ENCODE measurements around the gene CYB5R4. TPM values are rescaled to one million over a fixed set of nuclear protein-coding genes. Genes with fewer than 3 reads are reported as not detected.

Gene CYB5R4
- total RNA-seq, 2 experiments from 2014 or later, result 21.9 to 28.2 TPM

DNA sequence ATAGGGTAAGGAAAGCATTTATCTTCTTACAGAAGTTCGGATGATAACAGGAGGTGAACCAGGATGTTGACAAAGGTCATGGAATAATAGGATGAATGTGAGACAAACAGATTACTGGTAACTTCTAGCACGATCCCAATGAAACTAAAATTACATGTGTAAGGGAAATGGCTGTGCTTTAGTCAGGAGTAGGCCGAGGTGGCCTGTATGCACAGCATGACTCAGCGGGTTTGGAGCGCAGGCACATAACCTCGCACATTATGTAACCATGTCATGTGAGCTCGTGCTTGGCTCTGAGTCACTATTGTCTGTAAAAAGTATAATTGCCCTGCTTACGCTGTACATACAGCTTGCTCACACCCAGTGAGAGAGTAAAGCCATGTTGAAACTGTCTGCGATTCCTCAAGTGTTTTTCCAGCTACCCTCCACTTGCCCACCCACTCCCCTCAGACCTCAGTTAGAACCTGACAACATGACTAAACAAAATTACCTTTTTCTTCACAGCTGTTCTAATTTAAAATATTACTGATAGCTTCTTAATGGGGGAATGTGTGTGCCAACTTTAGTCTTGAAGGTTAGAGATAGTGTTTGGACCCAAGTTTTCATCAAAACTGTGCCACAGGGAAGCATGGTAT is 8.2 kb downstream of the CYB5R4 start:
- ChIA-PET CTCF (interaction anchor here (0.8 kb wide), 1 partner anchor 8 kb away, joined by 3 read pairs; the partner anchor contains the start of gene CYB5R4), POLR2A (no interaction called here)
- intact Hi-C loops (cut with DNase I, micrococcal nuclease), result no loop called here
- Mint-ChIP-seq H3K27ac (no peak overlapping the region), H3K4me3 (no peak overlapping the region), H3K36me3 (ENCODE audit: low read depth) (peaks cover 53% of the 10 kb centered on the region), H3K27me3 (no peaks in the 10 kb centered on the region), H3K4me1 (peaks cover 9% of the 10 kb centered on the region), H3K9me3 (ENCODE audit: low read depth) (peaks cover 6% of the 10 kb centered on the region)
- ATAC-seq (no peak), DNase-seq (peak; percentile 55)

DNA sequence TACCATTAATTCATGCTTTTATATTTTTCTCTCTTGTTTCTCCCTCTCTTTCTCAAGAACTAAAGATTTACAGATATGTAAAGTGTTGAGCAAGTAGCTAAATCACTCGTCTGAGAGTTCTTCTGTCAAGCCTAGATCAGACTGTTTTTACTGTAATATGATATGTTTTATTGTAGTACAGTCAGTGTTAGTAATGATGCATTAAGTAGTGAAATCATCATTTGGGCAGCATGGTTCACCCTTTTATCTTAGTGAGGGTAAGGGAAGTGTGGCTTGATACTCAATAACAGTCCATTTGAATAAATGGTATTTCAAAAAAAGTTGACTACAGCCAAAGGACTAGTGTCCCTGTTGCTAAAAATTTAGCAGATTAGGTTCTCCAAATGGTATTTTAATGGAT is 9.2 kb downstream of the CYB5R4 start:
- ChIA-PET CTCF (no interaction called here), POLR2A (no interaction called here)
- Mint-ChIP-seq H3K27ac (no peak overlapping the region), H3K36me3 (ENCODE audit: low read depth) (peaks cover 55% of the 10 kb centered on the region), H3K4me1 (peaks cover 14% of the 10 kb centered on the region), H3K9me3 (ENCODE audit: low read depth) (peaks cover 6% of the 10 kb centered on the region), H3K27me3 (no peaks in the 10 kb centered on the region), H3K4me3 (no peak overlapping the region)
- ATAC-seq, result no peak
- intact Hi-C loops (cut with DNase I, micrococcal nuclease), result no loop called here
- no peak for DNase-seq

DNA sequence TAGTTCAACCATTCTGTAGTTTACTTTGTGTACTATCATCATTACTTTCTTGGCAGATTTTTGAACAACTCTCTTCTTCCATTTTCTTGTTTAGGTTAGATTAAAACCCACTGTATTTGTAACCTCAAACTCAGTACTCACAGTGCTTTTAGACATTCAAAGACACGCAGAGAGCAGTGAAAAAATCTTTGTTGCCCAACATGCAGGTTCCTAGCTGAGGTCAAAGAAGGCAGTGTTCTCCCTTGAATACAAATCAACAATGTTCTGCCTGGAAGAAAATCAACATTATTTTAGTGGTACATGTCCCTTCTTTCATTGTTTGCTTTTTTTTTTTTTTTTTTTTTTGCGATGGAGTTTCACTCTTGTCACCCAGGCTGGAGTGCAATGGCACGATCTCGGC is 11.2 kb downstream of the CYB5R4 start:
- intact Hi-C loops (cut with DNase I, micrococcal nuclease), result no loop called here
- Mint-ChIP-seq H3K4me3 (no peak overlapping the region), H3K9me3 (ENCODE audit: low read depth) (peaks cover 6% of the 10 kb centered on the region), H3K27me3 (no peaks in the 10 kb centered on the region), H3K4me1 (peaks cover 19% of the 10 kb centered on the region), H3K36me3 (ENCODE audit: low read depth) (peaks cover 45% of the 10 kb centered on the region), H3K27ac (no peak overlapping the region)
- ChIA-PET CTCF (interaction anchor here (1.8 kb wide), 1 partner anchor 11 kb away, joined by 9 read pairs; the partner anchor contains the start of gene CYB5R4), POLR2A (no interaction called here)
- DNase-seq (no peak), ATAC-seq (no peak)

DNA sequence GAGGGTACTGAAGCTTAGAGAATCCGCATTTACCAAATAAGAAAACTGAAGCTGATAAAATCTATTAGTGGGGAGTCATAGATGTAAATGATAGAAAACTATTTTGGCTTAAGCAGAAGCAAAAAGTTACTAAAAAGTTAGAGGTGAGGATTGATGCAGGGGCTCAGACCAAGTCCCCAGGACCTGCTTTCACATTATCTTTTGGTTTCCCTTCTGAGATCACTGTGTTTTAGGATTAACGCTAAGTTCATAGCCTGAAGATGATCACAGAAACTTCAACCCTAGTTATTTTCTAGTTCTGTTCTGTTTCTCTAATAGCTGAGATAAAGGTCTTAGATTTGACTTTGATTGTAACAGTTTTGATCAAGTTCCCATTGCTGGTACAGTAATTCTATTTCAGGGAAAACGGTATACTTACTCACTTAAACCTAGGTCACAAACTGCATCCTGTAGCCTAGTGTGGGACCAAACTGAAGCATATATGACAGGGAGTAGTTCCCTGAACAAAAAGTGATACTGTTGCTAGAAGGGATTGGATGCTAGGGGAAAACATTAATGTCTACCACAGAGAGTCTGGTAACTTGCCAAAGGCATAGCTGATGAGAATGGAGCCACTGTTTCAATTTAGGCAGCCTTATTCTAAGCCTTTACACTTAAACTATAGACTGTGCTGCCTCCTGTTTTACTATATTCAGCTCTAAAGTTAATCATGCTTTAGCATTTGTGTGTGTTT is 13.1 kb downstream of the CYB5R4 start:
- intact Hi-C loops (cut with DNase I, micrococcal nuclease), result no loop called here
- peak; percentile 64 for ATAC-seq
- H3K27me3 Mint-ChIP-seq, result no peaks in the 10 kb centered on the region
- no peak overlapping the region for H3K4me3 Mint-ChIP-seq
- peaks cover 28% of the 10 kb centered on the region for H3K36me3 Mint-ChIP-seq (ENCODE audit: low read depth)
- ChIA-PET POLR2A (no interaction called here), CTCF (interaction anchor here (0.7 to 1.0 kb wide), 3 partner anchors 11 to 13 kb away, joined by 3 to 4 read pairs (median 3); partner anchors contain the start of gene CYB5R4)
- no peak overlapping the region for H3K27ac Mint-ChIP-seq
- peaks cover 25% of the 10 kb centered on the region for H3K4me1 Mint-ChIP-seq
- no peak for DNase-seq
- no peaks in the 10 kb centered on the region for H3K9me3 Mint-ChIP-seq (ENCODE audit: low read depth)

DNA sequence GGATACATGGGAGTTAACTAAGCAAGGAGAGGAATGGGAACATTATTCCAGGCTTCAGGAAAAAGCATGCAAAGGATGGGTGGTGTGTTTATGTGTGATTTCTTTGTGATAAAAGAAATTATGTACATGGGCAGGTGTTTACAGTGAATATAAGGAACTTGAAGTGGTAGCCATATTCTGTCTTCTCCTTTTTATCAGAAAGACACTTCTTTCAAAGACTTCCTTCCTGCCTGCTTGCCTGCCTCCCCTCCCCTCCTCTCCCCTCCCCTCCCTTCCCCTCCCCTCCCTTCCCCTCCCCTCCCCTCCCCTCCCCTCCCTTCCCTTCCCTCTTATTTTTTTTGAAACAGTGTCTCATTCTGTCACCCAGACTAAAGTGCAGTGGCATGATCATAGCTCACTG is 14.4 kb downstream of the CYB5R4 start:
- H3K27me3 Mint-ChIP-seq, result no peaks in the 10 kb centered on the region
- no peaks in the 10 kb centered on the region for H3K9me3 Mint-ChIP-seq (ENCODE audit: low read depth)
- peaks cover 16% of the 10 kb centered on the region for H3K36me3 Mint-ChIP-seq (ENCODE audit: low read depth)
- H3K27ac Mint-ChIP-seq, result peak overlapping the region; percentile 2
- H3K4me1 Mint-ChIP-seq, result peaks cover 32% of the 10 kb centered on the region
- intact Hi-C loops (cut with DNase I, micrococcal nuclease), result no loop called here
- no peak overlapping the region for H3K4me3 Mint-ChIP-seq
- ATAC-seq (no peak), DNase-seq (no peak)
- ChIA-PET POLR2A (no interaction called here), CTCF (no interaction called here)

DNA sequence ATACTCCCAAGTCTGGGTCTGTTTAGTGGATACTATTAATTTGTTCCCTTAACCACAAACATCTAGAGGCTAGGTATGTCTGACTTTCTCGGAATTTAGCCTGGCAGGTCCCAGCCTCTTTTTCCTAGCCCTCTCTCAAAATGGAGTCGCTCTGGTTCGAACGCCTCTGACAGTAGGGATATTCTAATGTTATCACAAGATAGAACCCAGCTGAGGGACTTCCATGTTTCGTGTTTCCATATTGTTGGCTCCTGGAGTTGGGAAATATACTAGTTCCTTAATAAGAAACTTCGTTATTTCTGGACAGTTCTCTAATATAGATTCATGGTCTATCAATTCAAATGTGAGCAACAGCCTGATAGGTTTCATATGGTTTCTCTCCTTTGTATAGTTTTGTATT is 16.4 kb downstream of the CYB5R4 start:
- no peak overlapping the region for H3K4me3 Mint-ChIP-seq
- ChIA-PET CTCF (no interaction called here), POLR2A (no interaction called here)

DNA sequence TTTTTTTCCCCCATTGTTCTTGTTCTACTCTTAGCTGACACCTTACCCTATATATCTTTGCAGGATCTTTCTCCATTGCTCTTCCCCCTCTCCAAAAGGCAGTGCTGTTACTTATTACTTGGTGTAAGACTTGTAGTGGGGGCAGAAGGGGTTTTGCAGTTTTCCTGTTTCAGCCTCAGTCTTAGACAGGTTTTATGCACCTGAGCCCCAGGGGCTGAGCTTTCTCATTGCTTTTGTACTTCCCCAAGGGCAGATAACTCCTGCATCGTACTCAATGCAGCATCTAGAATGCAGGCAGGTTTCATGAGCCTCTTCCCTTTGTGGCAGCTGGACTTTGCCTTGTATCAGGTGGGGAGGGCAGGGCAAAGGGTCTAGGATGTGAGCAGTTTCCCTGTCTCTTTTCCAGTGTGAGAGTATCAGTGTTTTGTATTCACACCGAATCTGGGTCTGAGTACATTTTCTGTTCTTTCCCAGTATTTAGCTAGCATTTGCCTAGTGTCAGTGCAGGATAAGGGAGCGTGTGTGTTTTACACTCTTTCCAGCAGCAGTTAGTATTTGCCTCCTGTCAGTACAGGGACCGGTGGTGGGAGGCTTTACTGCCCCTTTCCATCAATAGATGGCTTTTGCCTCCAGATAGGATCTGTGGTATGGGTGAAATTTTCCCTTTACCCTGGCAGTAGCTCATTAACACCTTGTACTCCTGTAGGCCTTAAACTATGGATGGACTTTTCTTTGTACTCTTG is 19.6 kb downstream of the CYB5R4 start:
- ATAC-seq (no peak), DNase-seq (no peak)
- no peaks in the 10 kb centered on the region for H3K27me3 Mint-ChIP-seq
- CTCF ChIA-PET, result interaction anchor here (0.6 kb wide), 1 partner anchor 1443 kb away, joined by 4 read pairs; no protein-coding TSS in a partner anchor
- no peak overlapping the region for H3K4me3 Mint-ChIP-seq
- POLR2A ChIA-PET, result no interaction called here
- H3K27ac Mint-ChIP-seq, result no peak overlapping the region
- peaks cover 3% of the 10 kb centered on the region for H3K36me3 Mint-ChIP-seq (ENCODE audit: low read depth)
- intact Hi-C loops (cut with DNase I, micrococcal nuclease), result no loop called here
- no peaks in the 10 kb centered on the region for H3K9me3 Mint-ChIP-seq (ENCODE audit: low read depth)
- peaks cover 23% of the 10 kb centered on the region for H3K4me1 Mint-ChIP-seq

More for the DNA sequence above, 16.4 kb downstream of the CYB5R4 start:
- Mint-ChIP-seq H3K27ac (no peak overlapping the region), H3K4me1 (peaks cover 33% of the 10 kb centered on the region), H3K9me3 (ENCODE audit: low read depth) (no peaks in the 10 kb centered on the region), H3K36me3 (ENCODE audit: low read depth) (peaks cover 11% of the 10 kb centered on the region), H3K27me3 (no peaks in the 10 kb centered on the region)
- no peak for ATAC-seq
- DNase-seq, result no peak
- intact Hi-C loops (cut with DNase I, micrococcal nuclease), result no loop called here

DNA sequence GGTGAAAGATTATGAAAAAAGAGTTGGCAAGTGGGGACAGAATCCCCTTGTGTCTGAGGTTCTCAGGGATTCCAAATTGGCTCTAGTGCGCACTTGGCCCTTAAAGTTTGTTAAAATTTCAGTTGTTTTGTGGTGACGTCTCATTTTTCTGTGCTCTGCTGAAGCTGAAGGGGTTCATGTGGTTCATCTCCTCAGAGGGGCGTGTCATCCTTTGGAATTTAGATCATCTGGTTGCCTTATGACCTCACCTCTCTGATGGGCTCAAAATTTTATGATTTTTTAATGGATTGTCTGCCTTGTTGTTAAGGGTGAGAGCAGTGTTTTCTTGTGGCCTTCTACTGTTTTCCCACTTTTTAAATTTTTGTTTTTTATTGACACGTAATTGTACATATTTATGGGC is 20.3 kb downstream of the CYB5R4 start:
- DNase-seq (no peak), ATAC-seq (no peak)
- Mint-ChIP-seq H3K9me3 (ENCODE audit: low read depth) (no peaks in the 10 kb centered on the region), H3K27ac (no peak overlapping the region), H3K4me3 (no peak overlapping the region), H3K27me3 (no peaks in the 10 kb centered on the region), H3K36me3 (ENCODE audit: low read depth) (no peaks in the 10 kb centered on the region), H3K4me1 (peaks cover 25% of the 10 kb centered on the region)
- ChIA-PET CTCF (no interaction called here), POLR2A (interaction anchor here (0.7 kb wide), 1 partner anchor 340 kb away, joined by 8 read pairs; no protein-coding TSS in a partner anchor)
- intact Hi-C loops (cut with DNase I, micrococcal nuclease), result loop anchor here (10.0 kb wide), 4 partner anchors 545 to 1445 kb away; no protein-coding TSS in a partner anchor

DNA sequence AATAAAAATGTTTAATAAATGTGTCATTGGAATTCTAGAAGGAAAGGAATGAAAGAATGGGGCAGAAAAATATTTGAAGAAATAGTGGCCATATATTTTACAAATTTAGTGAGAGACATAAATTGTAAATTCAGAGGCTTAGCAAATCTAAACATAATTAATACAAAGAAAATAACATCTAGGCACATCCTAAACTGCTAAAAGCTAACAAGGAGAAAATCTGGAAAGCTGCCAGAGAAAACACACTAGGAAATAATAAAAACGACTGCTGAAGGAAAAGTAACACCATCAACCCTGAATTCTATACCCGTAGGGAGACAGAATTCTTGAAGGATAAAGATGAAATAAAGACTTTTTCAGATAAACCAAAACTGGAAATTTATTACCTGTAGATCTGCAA is 23.8 kb downstream of the CYB5R4 start:
- Mint-ChIP-seq H3K27ac (no peak overlapping the region), H3K4me1 (peaks cover 15% of the 10 kb centered on the region), H3K4me3 (no peak overlapping the region), H3K9me3 (ENCODE audit: low read depth) (no peaks in the 10 kb centered on the region), H3K36me3 (ENCODE audit: low read depth) (no peaks in the 10 kb centered on the region), H3K27me3 (no peaks in the 10 kb centered on the region)
- intact Hi-C loops (cut with DNase I, micrococcal nuclease), result loop anchor here (10.0 kb wide), 4 partner anchors 542 to 1442 kb away; no protein-coding TSS in a partner anchor
- no peak for DNase-seq
- ATAC-seq, result no peak
- ChIA-PET POLR2A (no interaction called here), CTCF (interaction anchor here (0.7 to 1.1 kb wide), 2 partner anchors 9 to 337 kb away, joined by 3 to 4 read pairs; no protein-coding TSS in a partner anchor)

DNA sequence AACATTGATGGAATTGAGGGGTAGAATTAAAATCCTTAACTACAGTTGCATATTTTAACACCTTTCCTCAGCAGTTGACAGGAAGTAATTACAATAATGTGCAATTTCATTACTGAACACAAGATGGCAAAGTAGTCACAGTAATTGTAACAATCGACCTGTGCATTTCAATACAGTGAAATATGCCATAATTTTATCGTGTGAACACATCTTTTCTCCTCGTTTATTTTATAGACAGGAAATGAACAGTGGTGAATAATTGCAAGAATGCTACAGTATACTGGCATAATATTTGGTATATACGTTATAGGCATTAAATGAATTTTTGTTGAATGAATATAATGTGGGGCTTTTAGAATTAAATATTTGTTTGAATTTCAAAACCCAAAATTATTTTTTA is 25.0 kb downstream of the CYB5R4 start:
- ChIA-PET POLR2A (no interaction called here), CTCF (interaction anchor here (0.6 to 1.5 kb wide), 6 partner anchors 71 to 343 kb away, joined by 3 to 7 read pairs (median 3); partner anchors contain the start of gene CEP162)
- intact Hi-C loops (cut with DNase I, micrococcal nuclease), result loop anchor here (1.0 to 10.0 kb wide), 8 partner anchors 337 to 1440 kb away; no protein-coding TSS in a partner anchor
- peaks cover 11% of the 10 kb centered on the region for H3K4me1 Mint-ChIP-seq
- no peaks in the 10 kb centered on the region for H3K36me3 Mint-ChIP-seq (ENCODE audit: low read depth)
- no peak overlapping the region for H3K27ac Mint-ChIP-seq
- peak; percentile 74 for ATAC-seq
- no peak for DNase-seq
- H3K9me3 Mint-ChIP-seq (ENCODE audit: low read depth), result no peaks in the 10 kb centered on the region
- H3K27me3 Mint-ChIP-seq, result no peaks in the 10 kb centered on the region
- H3K4me3 Mint-ChIP-seq, result no peak overlapping the region

DNA sequence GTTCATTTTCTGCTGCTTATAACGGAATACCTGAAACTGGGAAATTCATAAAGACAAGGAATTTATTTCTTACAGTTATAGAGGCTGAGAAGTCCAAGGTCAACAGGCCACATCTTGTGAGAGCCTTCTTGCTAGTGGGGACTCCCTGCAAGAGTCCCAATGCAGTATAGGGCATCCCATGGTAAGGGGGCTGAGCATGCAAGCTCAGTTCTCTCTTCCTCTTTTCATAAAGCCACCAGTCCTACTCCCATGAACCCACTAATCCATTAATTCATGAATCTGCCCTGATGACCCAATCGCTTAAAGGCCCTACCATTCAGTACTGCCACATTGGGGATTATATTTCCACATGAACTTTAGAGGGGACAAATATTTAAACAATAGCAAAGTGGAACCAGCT is 26.5 kb downstream of the CYB5R4 start:
- no peaks in the 10 kb centered on the region for H3K36me3 Mint-ChIP-seq (ENCODE audit: low read depth)
- no peak overlapping the region for H3K4me3 Mint-ChIP-seq
- intact Hi-C loops (cut with DNase I, micrococcal nuclease), result loop anchor here (2.0 to 10.0 kb wide), 6 partner anchors 343 to 1439 kb away; no protein-coding TSS in a partner anchor
- H3K27ac Mint-ChIP-seq, result no peak overlapping the region
- no peaks in the 10 kb centered on the region for H3K9me3 Mint-ChIP-seq (ENCODE audit: low read depth)
- ATAC-seq (no peak), DNase-seq (no peak)
- ChIA-PET CTCF (no interaction called here), POLR2A (no interaction called here)
- H3K27me3 Mint-ChIP-seq, result no peaks in the 10 kb centered on the region
- H3K4me1 Mint-ChIP-seq, result peaks cover 9% of the 10 kb centered on the region

Measured in activated CD4-positive, alpha-beta T cell treated with anti-CD3 and anti-CD28 coated beads for 36 hours (primary cell).